GM23248 (cell line): Measurements from ENCODE around the gene CAMTA1.

Source experiments
- EZH2 ChIP-seq: fragments of 200-600 bp; sonication (generic); IDR thresholded peaks from 2 replicates; pipeline ENCODE4 v1.6.1; 2018; ENCODE audit warnings: antibody characterized with exemption, mild to moderate bottlenecking; ENCODE audit not compliant: insufficient read depth, poor library complexity, severe bottlenecking
- EZH2phosphoT487 ChIP-seq: fragments of 200-600 bp; sonication (generic); IDR thresholded peaks from 2 replicates; pipeline ENCODE4 v1.6.1; 2018; ENCODE audit warnings: antibody characterized with exemption, moderate library complexity, mild to moderate bottlenecking, low read depth; ENCODE audit not compliant: insufficient read depth

- TF ChIP-seq EZH2 = no peak
- TF ChIP-seq EZH2phosphoT487 = no peak
Measured at GRCh38 chr1:7575041-7575400, 789.8 kb downstream of the CAMTA1 start.
